Measurements from ENCODE around the gene PPFIBP1.
"Not testable (repeated sequence)": the region's sequence is repeated elsewhere in the genome, so short reads cannot be mapped to it uniquely, and the experiment has no call there.

The PPFIBP1 gene

DNA sequence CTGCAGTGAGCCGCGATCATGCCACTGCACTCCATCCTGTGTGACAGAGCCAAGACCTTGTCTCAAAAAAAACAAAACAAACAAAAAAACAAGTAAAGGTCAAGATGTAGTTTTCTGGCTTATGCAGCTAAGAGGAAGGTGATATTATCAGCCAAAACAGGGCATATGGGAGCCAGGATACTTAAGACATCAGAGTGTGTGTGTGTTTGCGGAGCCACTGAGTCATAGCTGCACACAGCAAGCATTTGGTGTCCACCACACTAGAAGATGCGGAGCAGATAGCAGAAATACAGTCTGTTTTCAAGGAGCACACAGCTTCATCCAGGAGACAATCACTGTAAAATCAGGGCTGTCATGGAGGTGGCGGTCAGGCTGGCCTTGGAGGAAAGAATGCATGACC is 99.6 kb downstream of the PPFIBP1 start:
- Histone ChIP-seq H3K18ac (ENCODE audit: low read length) (peak overlapping the region; percentile 26), H4K8ac (ENCODE audit: low read depth, low read length) (peak overlapping the region; percentile 41), H2AK5ac (ENCODE audit: low read length) (no peak overlapping the region), H3K36me3 (ENCODE audit: control insufficient read depth in 1 of 2, insufficient read depth in 2 of 2, low read length in 2 of 2) (peaks cover 2% of the 10 kb centered on the region in 2 experiments), H3K9ac (ENCODE audit: low read length) (no peak overlapping the region), H4K91ac (ENCODE audit: low read depth, low read length) (peak overlapping the region; percentile 74), H3K79me2 (ENCODE audit: control insufficient read depth, insufficient read depth, low read length, poor library complexity) (peaks cover 4% of the 10 kb centered on the region), H3K79me1 (ENCODE audit: low read length) (peaks cover 21% of the 10 kb centered on the region), H2AFZ (ENCODE audit: insufficient read depth, low read length, poor library complexity) (peak overlapping the region; percentile 5), H4K12ac (ENCODE audit: low read depth, low read length) (no peak overlapping the region), H2BK5ac (ENCODE audit: low read depth, low read length, poor library complexity) (peak overlapping the region; percentile 69), H3K9me3 (ENCODE audit: insufficient read depth, low read depth, low read length) (no peaks in the 10 kb centered on the region), H3K4ac (ENCODE audit: low read depth, low read length) (peak overlapping the region; percentile 35), H3K4me1 (ENCODE audit: control insufficient read depth in 1 of 2, insufficient read depth in 2 of 2, low read length in 2 of 2) (peaks cover 18 to 28% of the 10 kb centered on the region in 2 experiments), H3K27me3 (ENCODE audit: insufficient read depth, low read length) (no peaks in the 10 kb centered on the region), H2BK12ac (ENCODE audit: low read length) (peak overlapping the region; percentile 92), H3K4me3 (ENCODE audit: low read depth, low read length) (no peak overlapping the region), H3K27ac (ENCODE audit: low read depth, low read length) (peak overlapping the region; percentile 73), H2BK120ac (ENCODE audit: insufficient read depth, low read length, poor library complexity) (no peak overlapping the region), H3K14ac (ENCODE audit: low read length) (no peak overlapping the region), H3K4me2 (ENCODE audit: low read length) (peak overlapping the region; percentile 2), H3K23ac (ENCODE audit: low read length) (no peak overlapping the region)
- DNase-seq = peak; percentile 66 to 78
- no CpG with 5 or more reads among the region's 5 CpGs for WGBS (ENCODE audit: extremely low coverage, insufficient coverage, insufficient read length)

DNA sequence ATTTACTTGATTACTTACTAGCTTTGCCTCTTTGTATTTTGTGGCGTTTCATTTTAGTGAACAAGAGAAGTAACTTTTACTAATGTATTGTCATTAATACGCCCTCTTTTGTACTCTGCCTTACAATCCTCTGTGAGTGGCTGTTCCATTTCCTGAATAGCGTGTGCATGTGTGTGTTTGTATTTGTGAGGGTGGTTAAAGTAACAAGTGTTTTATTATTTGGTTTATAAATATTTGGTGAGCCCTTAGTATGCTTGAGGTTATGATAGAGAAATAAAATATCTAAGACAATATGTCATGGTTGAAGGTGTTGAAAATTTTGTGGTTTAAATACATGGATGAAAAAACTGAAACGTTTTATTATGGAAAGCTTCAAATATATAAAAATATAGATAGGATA is 100.6 kb downstream of the PPFIBP1 start:
- H3K4me1 ChIP-seq (ENCODE audit: control insufficient read depth in 1 of 2, insufficient read depth in 2 of 2, low read length in 2 of 2) = peaks cover 18 to 24% of the 10 kb centered on the region in 2 experiments
- no peak overlapping the region for H2AK5ac ChIP-seq (ENCODE audit: low read length)
- H2BK120ac ChIP-seq (ENCODE audit: insufficient read depth, low read length, poor library complexity) = no peak overlapping the region
- H3K4me2 ChIP-seq (ENCODE audit: low read length) = no peak overlapping the region
- H2AFZ ChIP-seq (ENCODE audit: insufficient read depth, low read length, poor library complexity) = no peak overlapping the region
- WGBS (ENCODE audit: extremely low coverage, insufficient coverage, insufficient read length) = no CpG with 5 or more reads among the region's 4 CpGs
- no peak overlapping the region for H3K4ac ChIP-seq (ENCODE audit: low read depth, low read length)
- H4K91ac ChIP-seq (ENCODE audit: low read depth, low read length) = no peak overlapping the region
- H3K9ac ChIP-seq (ENCODE audit: low read length) = no peak overlapping the region
- no peak overlapping the region for H3K4me3 ChIP-seq (ENCODE audit: low read depth, low read length)
- peaks cover 17% of the 10 kb centered on the region for H3K79me1 ChIP-seq (ENCODE audit: low read length)
- peaks cover 2% of the 10 kb centered on the region in 2 experiments for H3K36me3 ChIP-seq (ENCODE audit: control insufficient read depth in 1 of 2, insufficient read depth in 2 of 2, low read length in 2 of 2)
- no peaks in the 10 kb centered on the region for H3K27me3 ChIP-seq (ENCODE audit: insufficient read depth, low read length)
- H4K8ac ChIP-seq (ENCODE audit: low read depth, low read length) = no peak overlapping the region
- no peak overlapping the region for H3K18ac ChIP-seq (ENCODE audit: low read length)
- peaks cover 4% of the 10 kb centered on the region for H3K79me2 ChIP-seq (ENCODE audit: control insufficient read depth, insufficient read depth, low read length, poor library complexity)
- no peak overlapping the region for H4K12ac ChIP-seq (ENCODE audit: low read depth, low read length)
- no peak overlapping the region for H3K27ac ChIP-seq (ENCODE audit: low read depth, low read length)
- no peaks in the 10 kb centered on the region for H3K9me3 ChIP-seq (ENCODE audit: insufficient read depth, low read depth, low read length)
- H2BK5ac ChIP-seq (ENCODE audit: low read depth, low read length, poor library complexity) = no peak overlapping the region
- no peak for DNase-seq
- H2BK12ac ChIP-seq (ENCODE audit: low read length) = no peak overlapping the region
- no peak overlapping the region for H3K14ac ChIP-seq (ENCODE audit: low read length)
- no peak overlapping the region for H3K23ac ChIP-seq (ENCODE audit: low read length)

DNA sequence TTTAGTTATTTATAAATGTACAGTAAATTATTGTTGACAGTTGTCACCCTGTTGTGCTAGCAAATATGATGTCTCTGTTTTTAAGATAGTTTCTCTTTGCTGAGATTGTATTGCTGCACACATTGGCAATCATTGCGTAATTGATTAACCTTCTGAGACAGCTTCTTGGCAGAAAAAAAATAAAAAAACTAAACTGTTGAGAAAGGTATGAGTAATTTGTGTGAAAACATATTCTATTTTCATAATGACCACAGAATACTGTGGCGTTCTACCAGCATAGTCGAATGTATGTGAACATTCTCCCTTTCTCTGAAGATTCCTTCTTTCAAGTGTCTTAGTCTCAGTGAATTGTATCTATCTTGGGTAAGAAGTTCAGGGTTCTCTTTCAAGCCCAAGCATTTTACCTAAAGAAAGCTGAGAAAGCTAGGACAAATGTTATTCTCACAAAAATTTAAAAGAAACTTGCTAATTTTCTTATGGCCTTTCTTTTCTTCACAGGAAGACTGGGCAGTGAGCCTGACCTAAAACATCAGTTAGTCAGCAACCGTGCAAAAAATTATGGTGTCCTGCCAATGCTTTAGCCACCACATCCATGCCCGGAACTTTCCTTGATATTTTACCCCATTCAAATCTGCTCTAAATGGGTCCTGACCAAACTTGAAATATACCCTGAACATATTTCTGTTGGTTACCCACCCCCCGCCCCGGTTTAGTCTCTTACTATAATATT is 103.3 kb downstream of the PPFIBP1 start:
- Histone ChIP-seq H4K12ac (ENCODE audit: low read depth, low read length) (no peak overlapping the region), H2AFZ (ENCODE audit: insufficient read depth, low read length, poor library complexity) (no peak overlapping the region), H4K91ac (ENCODE audit: low read depth, low read length) (no peak overlapping the region), H3K14ac (ENCODE audit: low read length) (no peak overlapping the region), H2AK5ac (ENCODE audit: low read length) (no peak overlapping the region), H3K18ac (ENCODE audit: low read length) (no peak overlapping the region), H3K27ac (ENCODE audit: low read depth, low read length) (no peak overlapping the region), H3K79me2 (ENCODE audit: control insufficient read depth, insufficient read depth, low read length, poor library complexity) (peaks cover 4% of the 10 kb centered on the region), H3K9me3 (ENCODE audit: insufficient read depth, low read depth, low read length) (no peaks in the 10 kb centered on the region), H3K79me1 (ENCODE audit: low read length) (peaks cover 8% of the 10 kb centered on the region), H3K4ac (ENCODE audit: low read depth, low read length) (no peak overlapping the region), H2BK5ac (ENCODE audit: low read depth, low read length, poor library complexity) (no peak overlapping the region), H3K36me3 (ENCODE audit: control insufficient read depth in 1 of 2, insufficient read depth in 2 of 2, low read length in 2 of 2) (peaks cover 2% of the 10 kb centered on the region in 2 experiments), H2BK12ac (ENCODE audit: low read length) (no peak overlapping the region), H2BK120ac (ENCODE audit: insufficient read depth, low read length, poor library complexity) (no peak overlapping the region), H4K8ac (ENCODE audit: low read depth, low read length) (no peak overlapping the region), H3K27me3 (ENCODE audit: insufficient read depth, low read length) (no peaks in the 10 kb centered on the region), H3K4me3 (ENCODE audit: low read depth, low read length) (no peak overlapping the region), H3K4me2 (ENCODE audit: low read length) (no peak overlapping the region), H3K9ac (ENCODE audit: low read length) (no peak overlapping the region), H3K4me1 (ENCODE audit: control insufficient read depth in 1 of 2, insufficient read depth in 2 of 2, low read length in 2 of 2) (peaks cover 10 to 13% of the 10 kb centered on the region in 2 experiments), H3K23ac (ENCODE audit: low read length) (no peak overlapping the region)
- WGBS (ENCODE audit: extremely low coverage, insufficient coverage, insufficient read length) = no CpG with 5 or more reads among the region's 7 CpGs
- DNase-seq = peak in 1 of 2 donors; percentile 67

DNA sequence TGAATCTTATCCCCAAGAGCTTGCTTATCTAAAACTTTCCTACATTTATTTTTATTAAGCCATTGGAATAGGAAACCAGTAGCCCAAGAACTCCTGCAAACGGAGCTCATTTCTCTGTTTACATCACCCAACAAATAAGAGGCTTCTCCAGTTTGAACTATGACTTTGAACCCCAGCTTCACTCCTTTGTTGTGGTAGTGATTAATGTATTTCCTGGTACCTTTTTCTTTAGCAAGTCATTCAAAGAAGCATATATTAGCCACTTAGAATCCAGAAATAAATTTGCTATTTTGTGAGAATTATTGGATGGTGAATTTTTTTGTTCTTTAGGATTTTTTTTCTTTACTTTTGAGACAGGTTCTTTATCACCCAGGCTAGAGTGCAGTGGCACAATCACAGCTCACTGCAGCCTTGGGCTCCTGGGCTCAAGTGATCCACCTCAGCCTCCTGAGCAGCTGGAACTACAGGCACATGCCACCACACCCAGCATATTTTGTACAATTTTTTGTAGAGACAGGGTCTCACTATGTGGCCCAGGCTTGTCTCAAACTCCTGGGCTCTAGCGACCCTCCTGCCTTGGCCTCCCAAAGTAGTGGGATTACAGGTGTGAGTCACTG is 104.0 kb downstream of the PPFIBP1 start:
- no CpG with 5 or more reads among the region's 2 CpGs for WGBS (ENCODE audit: extremely low coverage, insufficient coverage, insufficient read length)
- H2BK12ac ChIP-seq (ENCODE audit: low read length) = not testable (repeated sequence)

More for the DNA sequence above, 104.0 kb downstream of the PPFIBP1 start:
- H3K4me2 ChIP-seq (ENCODE audit: low read length); H2BK5ac ChIP-seq (ENCODE audit: low read depth, low read length, poor library complexity); H3K23ac ChIP-seq (ENCODE audit: low read length); H2BK120ac ChIP-seq (ENCODE audit: insufficient read depth, low read length, poor library complexity); H3K27ac ChIP-seq (ENCODE audit: low read depth, low read length); H3K9ac ChIP-seq (ENCODE audit: low read length); H2AK5ac ChIP-seq (ENCODE audit: low read length); DNase-seq; H3K27me3 ChIP-seq (ENCODE audit: insufficient read depth, low read length); H3K79me1 ChIP-seq (ENCODE audit: low read length); H3K9me3 ChIP-seq (ENCODE audit: insufficient read depth, low read depth, low read length); H2AFZ ChIP-seq (ENCODE audit: insufficient read depth, low read length, poor library complexity); H3K79me2 ChIP-seq (ENCODE audit: control insufficient read depth, insufficient read depth, low read length, poor library complexity); H3K18ac ChIP-seq (ENCODE audit: low read length); H3K36me3 ChIP-seq (ENCODE audit: control insufficient read depth in 1 of 2, insufficient read depth in 2 of 2, low read length in 2 of 2); H4K91ac ChIP-seq (ENCODE audit: low read depth, low read length); H3K4me3 ChIP-seq (ENCODE audit: low read depth, low read length); H4K8ac ChIP-seq (ENCODE audit: low read depth, low read length); H3K14ac ChIP-seq (ENCODE audit: low read length); H4K12ac ChIP-seq (ENCODE audit: low read depth, low read length): not testable (repeated sequence)
- Histone ChIP-seq H3K4ac (ENCODE audit: low read depth, low read length) (peak overlapping the region; percentile 62), H3K4me1 (ENCODE audit: control insufficient read depth in 1 of 2, insufficient read depth in 2 of 2, low read length in 2 of 2) (peaks cover 9 to 10% of the 10 kb centered on the region in 2 experiments)

Measured in trophoblast cell (in vitro differentiated cells and primary cell).